GM23338 (cell line): ENCODE results near the gene SMG9. TPM values are rescaled to one million over a fixed set of nuclear protein-coding genes. Genes with fewer than 3 reads are reported as not detected.
A peak's percentile ranks its signal among the peaks of the same experiment; 100 is the strongest.

Source experiments
- ATAC-seq: fragments of 200-7000 bp; cut with Tn5 transposase; 3 replicates; pipeline ENCODE4 v1.9.1; 2020
- DNase-seq: peaks from one replicate; pipeline ENCODE4 v3.0.0-alpha.2; 2015; ENCODE audit warnings: low spot score
- H2AFZ ChIP-seq: fragments of 200-600 bp; sonication (generic); 2 replicates; pipeline ENCODE4 v1.8.0; 2016; ENCODE audit warnings: antibody characterized with exemption, mild to moderate bottlenecking, moderate library complexity
- H3F3A ChIP-seq: fragments of 200-600 bp; sonication (generic); replicated peaks from 2 replicates; pipeline ENCODE4 v1.8.0; 2017; ENCODE audit warnings: antibody characterized with exemption, mixed run types, low read depth
- H3K27ac ChIP-seq: fragments of 200-600 bp; sonication (generic); 2 replicates; pipeline ENCODE4 v1.6.1; 2016; ENCODE audit warnings: low read depth
- H3K27me3 ChIP-seq: fragments of 200-600 bp; sonication (generic); 2 replicates; pipeline ENCODE4 v1.8.0; 2016; ENCODE audit warnings: mild to moderate bottlenecking, mixed run types, moderate library complexity; ENCODE audit not compliant: insufficient read depth
- H3K36me3 ChIP-seq: fragments of 200-600 bp; sonication (generic); 2 replicates; pipeline ENCODE4 v1.8.0; 2016; ENCODE audit warnings: mild to moderate bottlenecking; ENCODE audit not compliant: insufficient read depth
- H3K4me1 ChIP-seq: fragments of 200-600 bp; sonication (generic); 2 replicates; pipeline ENCODE4 v1.8.0; 2016; ENCODE audit warnings: mild to moderate bottlenecking, moderate library complexity; ENCODE audit not compliant: insufficient read depth
- H3K4me2 ChIP-seq: fragments of 200-600 bp; sonication (generic); 2 replicates; pipeline ENCODE4 v1.7.1; 2017; ENCODE audit warnings: mixed run types
- H3K4me3 ChIP-seq: fragments of 200-600 bp; sonication (generic); 2 replicates; pipeline ENCODE4 v1.6.1; 2016; ENCODE audit warnings: mixed run types
- H3K79me2 ChIP-seq: fragments of 200-600 bp; sonication (generic); replicated peaks from 2 replicates; pipeline ENCODE4 v1.8.0; 2017; ENCODE audit warnings: mild to moderate bottlenecking; ENCODE audit not compliant: insufficient read depth
- H3K9me2 ChIP-seq: fragments of 200-600 bp; sonication (generic); 2 replicates; pipeline ENCODE4 v1.8.0; 2017; ENCODE audit not compliant: insufficient read depth
- H4K20me1 ChIP-seq: fragments of 200-600 bp; sonication (generic); replicated peaks from 2 replicates; pipeline ENCODE4 v1.8.0; 2017; ENCODE audit warnings: mild to moderate bottlenecking; ENCODE audit not compliant: insufficient read depth
- H3K27ac Mint-ChIP-seq: 2 replicates; pipeline ENCODE4 v1.8.0; 2020; ENCODE audit warnings: inconsistent platforms, mild to moderate bottlenecking, moderate library complexity, mixed read lengths
- H3K27me3 Mint-ChIP-seq: 3 replicates; pipeline ENCODE4 v1.8.0; 2022; ENCODE audit warnings: low read depth, mild to moderate bottlenecking, moderate library complexity, mixed read lengths, inconsistent platforms; ENCODE audit not compliant: insufficient read depth, poor library complexity
- H3K36me3 Mint-ChIP-seq: 3 replicates; pipeline ENCODE4 v1.8.0; 2021; ENCODE audit warnings: low read depth, mild to moderate bottlenecking, inconsistent platforms, moderate library complexity, mixed read lengths
- H3K4me1 Mint-ChIP-seq: 3 replicates; pipeline ENCODE4 v1.8.0; 2020; ENCODE audit warnings: mild to moderate bottlenecking, inconsistent platforms, mixed read lengths
- H3K4me3 Mint-ChIP-seq: 3 replicates; pipeline ENCODE4 v1.8.0; 2021; ENCODE audit warnings: moderate library complexity, mild to moderate bottlenecking, inconsistent platforms, mixed read lengths
- H3K9me3 Mint-ChIP-seq: 3 replicates; pipeline ENCODE4 v1.8.0; 2020; ENCODE audit warnings: moderate library complexity, mild to moderate bottlenecking, inconsistent platforms, mixed read lengths
- CREB1 ChIP-seq: fragments of 250-450 bp; sonication (Bioruptor Pico); IDR thresholded peaks from 2 replicates; pipeline ENCODE4 v1.5.0; 2020; ENCODE audit warnings: low read depth, mild to moderate bottlenecking, moderate library complexity
- CTCF ChIP-seq, 2 experiments: fragments of 200-600 bp in 1 of 2; sonication (generic) in 1 of 2; conservative IDR thresholded peaks; 2 replicates each; pipeline versions ENCODE4 v1.5.1 to v1.6.1; 2016 to 2017; ENCODE audit warnings: antibody characterized with exemption in 2 of 2, low read depth in 2 of 2, mild to moderate bottlenecking in 2 of 2, moderate library complexity in 1 of 2
- ETS1 ChIP-seq: IDR thresholded peaks from 2 replicates; pipeline ENCODE4 v1.6.1; 2016; ENCODE audit warnings: antibody characterized with exemption
- EZH2 ChIP-seq: fragments of 200-600 bp; sonication (generic); IDR thresholded peaks from one replicate; pipeline ENCODE4 v1.8.0; 2017; ENCODE audit warnings: antibody characterized with exemption, mild to moderate bottlenecking, low read depth; ENCODE audit not compliant: unreplicated experiment
- NANOG ChIP-seq: IDR thresholded peaks from 2 replicates; pipeline ENCODE4 v1.6.1; 2016; ENCODE audit warnings: antibody characterized with exemption, borderline replicate concordance
- POLR2AphosphoS5 ChIP-seq: IDR thresholded peaks from 2 replicates; pipeline ENCODE4 v1.6.1; 2016; ENCODE audit warnings: antibody characterized with exemption, low read depth
- STAT1 ChIP-seq: IDR thresholded peaks from one replicate; pipeline ENCODE4 v1.6.1; 2016; ENCODE audit warnings: antibody characterized with exemption; ENCODE audit not compliant: unreplicated experiment
- ZNF114 ChIP-seq: fragments of 250-450 bp; sonication (Bioruptor Pico); IDR thresholded peaks from 2 replicates; pipeline ENCODE4 v1.5.0; 2020; ENCODE audit warnings: mild to moderate bottlenecking, moderate library complexity
- ZNF331 ChIP-seq: fragments of 250-450 bp; sonication (Bioruptor Pico); IDR thresholded peaks from 2 replicates; pipeline ENCODE4 v1.5.0; 2020; ENCODE audit warnings: low read depth, mild to moderate bottlenecking, moderate library complexity
- ZNF462 ChIP-seq: fragments of 250-450 bp; sonication (Bioruptor Pico); IDR thresholded peaks from 2 replicates; pipeline ENCODE4 v1.5.0; 2020; ENCODE audit warnings: mild to moderate bottlenecking, moderate library complexity
- polyA plus RNA-seq: library from polyadenylated mRNA; unstranded; fragments of >200 nt; fragmentation: Nextera tagmentation; extraction: Ambion mirVana; gene quantifications from 2 replicates; pipeline ENCODE4 v1.2.1, GENCODE V29; 2016
- total RNA-seq: library from RNA; depleted of rRNA; stranded (reverse); fragments of >200 nt; shearing (Covaris generic); gene quantifications from 2 replicates; pipeline ENCODE4 v1.2.3, GENCODE V29; 2014

The SMG9 gene
- total and polyA plus RNA-seq, 2 experiments from 2014 or later, result 13.2 to 14.0 TPM

GRCh38 chr19:43724896-43725295 is 29.9 kb downstream of the SMG9 start (continued):
- TF ChIP-seq ZNF462 (no peak), NANOG (no peak), CREB1 (CRISPR knock-in tag) (no peak), ZNF331 (no peak), EZH2 (no peak), ETS1 (no peak), ZNF114 (no peak), STAT1 (no peak)

GRCh38 chr19:43723588-43723987 is 31.2 kb downstream of the SMG9 start:
- TF ChIP-seq CTCF (conservative IDR thresholded peaks at IDR 0.05; ENCODE audit: low read depth in 2 of 2) (peak; percentile 52 to 59), ZNF331 (no peak), POLR2AphosphoS5 (no peak), ETS1 (no peak), EZH2 (no peak), ZNF114 (no peak)
- Histone ChIP-seq H3K79me2 (no peaks in the 10 kb centered on the region), H3K27ac (no peak overlapping the region), H2AFZ (no peak overlapping the region), H3F3A (no peaks in the 10 kb centered on the region), H3K4me2 (no peak overlapping the region), H4K20me1 (no peaks in the 10 kb centered on the region; the same call in 1 of the 2 replicates), H3K4me3 (no peak overlapping the region), H3K9me2 (no peaks in the 10 kb centered on the region), H3K27me3 (no peaks in the 10 kb centered on the region), H3K4me1 (no peaks in the 10 kb centered on the region), H3K36me3 (no peaks in the 10 kb centered on the region)
- Mint-ChIP-seq H3K36me3 (peaks cover 6% of the 10 kb centered on the region; the same call in 1 of the 3 replicates), H3K9me3 (no peaks in the 10 kb centered on the region; the same call in 2 of the 3 replicates), H3K27me3 (peaks cover 9% of the 10 kb centered on the region), H3K27ac (no peak overlapping the region), H3K4me1 (no peaks in the 10 kb centered on the region), H3K4me3 (no peak overlapping the region)
- peak; percentile 42 for DNase-seq
- peak; percentile 35; the same call in 2 of the 3 replicates for ATAC-seq
